ENCODE measurements around the gene TJP3. TPM values are rescaled to one million over a fixed set of nuclear protein-coding genes. Genes with fewer than 3 reads are reported as not detected.

TJP3 gene
- total RNA-seq, 1 donor from 2014 or later = not detected

- intact Hi-C loops (cut with micrococcal nuclease) = no loop called here
- DNase-seq = no peak
- Mint-ChIP-seq H3K4me1 (no peaks in the 10 kb centered on the region), H3K27me3 (no peaks in the 10 kb centered on the region), H3K36me3 (ENCODE audit: low read depth) (peaks cover 2% of the 10 kb centered on the region), H3K4me3 (no peak overlapping the region), H3K27ac (no peak overlapping the region), H3K9me3 (no peaks in the 10 kb centered on the region)
These were observed 65.8 kb downstream of the TJP3 start for GRCh38 chr19:3773814-3774515.

- H3K4me3 Mint-ChIP-seq = no peak overlapping the region
- no peaks in the 10 kb centered on the region for H3K4me1 Mint-ChIP-seq
- intact Hi-C loops (cut with micrococcal nuclease) = no loop called here
- no peaks in the 10 kb centered on the region for H3K27me3 Mint-ChIP-seq
- DNase-seq = no peak
- no peaks in the 10 kb centered on the region for H3K9me3 Mint-ChIP-seq
- H3K27ac Mint-ChIP-seq = no peak overlapping the region
- peaks cover 2% of the 10 kb centered on the region for H3K36me3 Mint-ChIP-seq (ENCODE audit: low read depth)
These were observed 66.6 kb downstream of the TJP3 start for GRCh38 chr19:3774621-3775373.

DNA sequence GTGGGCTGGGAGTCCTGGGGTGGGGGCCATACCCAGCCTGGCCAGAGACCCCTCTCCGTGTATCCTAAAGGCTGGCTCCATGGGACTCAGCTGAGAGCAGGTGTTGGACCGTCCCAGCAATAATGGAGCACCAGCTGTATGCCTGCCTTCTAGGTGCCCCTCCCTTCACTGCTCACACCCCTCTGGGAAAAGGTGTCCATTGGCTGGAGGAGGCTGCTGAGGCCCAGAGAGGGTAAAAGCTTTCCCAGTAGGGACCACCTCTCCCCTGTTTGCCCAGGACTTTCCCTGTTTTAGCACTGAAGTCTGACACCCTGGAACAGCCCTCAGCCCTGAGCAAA, 67.2 kb downstream of the TJP3 start:
- Mint-ChIP-seq H3K4me3 (no peak overlapping the region), H3K27me3 (no peaks in the 10 kb centered on the region), H3K9me3 (no peaks in the 10 kb centered on the region), H3K27ac (no peak overlapping the region), H3K4me1 (no peaks in the 10 kb centered on the region), H3K36me3 (ENCODE audit: low read depth) (peaks cover 2% of the 10 kb centered on the region)
- intact Hi-C loops (cut with micrococcal nuclease) = no loop called here
- DNase-seq = no peak

- no peaks in the 10 kb centered on the region for H3K4me1 Mint-ChIP-seq
- H3K27me3 Mint-ChIP-seq = no peaks in the 10 kb centered on the region
- no peaks in the 10 kb centered on the region for H3K9me3 Mint-ChIP-seq
- intact Hi-C loops (cut with micrococcal nuclease) = no loop called here
- H3K27ac Mint-ChIP-seq = no peak overlapping the region
- H3K4me3 Mint-ChIP-seq = no peak overlapping the region
- H3K36me3 Mint-ChIP-seq (ENCODE audit: low read depth) = peaks cover 3% of the 10 kb centered on the region
- no peak for DNase-seq
These were observed 67.6 kb downstream of the TJP3 start for GRCh38 chr19:3775831-3776230.

GRCh38 chr19:3776479-3777040, 68.4 kb downstream of the TJP3 start:
- intact Hi-C loops (cut with micrococcal nuclease) = no loop called here
- H3K36me3 Mint-ChIP-seq (ENCODE audit: low read depth) = peaks cover 10% of the 10 kb centered on the region
- no peaks in the 10 kb centered on the region for H3K27me3 Mint-ChIP-seq
- no peak overlapping the region for H3K4me3 Mint-ChIP-seq
- peaks cover 3% of the 10 kb centered on the region for H3K9me3 Mint-ChIP-seq
- DNase-seq = no peak
- H3K4me1 Mint-ChIP-seq = no peaks in the 10 kb centered on the region
- no peak overlapping the region for H3K27ac Mint-ChIP-seq

DNA sequence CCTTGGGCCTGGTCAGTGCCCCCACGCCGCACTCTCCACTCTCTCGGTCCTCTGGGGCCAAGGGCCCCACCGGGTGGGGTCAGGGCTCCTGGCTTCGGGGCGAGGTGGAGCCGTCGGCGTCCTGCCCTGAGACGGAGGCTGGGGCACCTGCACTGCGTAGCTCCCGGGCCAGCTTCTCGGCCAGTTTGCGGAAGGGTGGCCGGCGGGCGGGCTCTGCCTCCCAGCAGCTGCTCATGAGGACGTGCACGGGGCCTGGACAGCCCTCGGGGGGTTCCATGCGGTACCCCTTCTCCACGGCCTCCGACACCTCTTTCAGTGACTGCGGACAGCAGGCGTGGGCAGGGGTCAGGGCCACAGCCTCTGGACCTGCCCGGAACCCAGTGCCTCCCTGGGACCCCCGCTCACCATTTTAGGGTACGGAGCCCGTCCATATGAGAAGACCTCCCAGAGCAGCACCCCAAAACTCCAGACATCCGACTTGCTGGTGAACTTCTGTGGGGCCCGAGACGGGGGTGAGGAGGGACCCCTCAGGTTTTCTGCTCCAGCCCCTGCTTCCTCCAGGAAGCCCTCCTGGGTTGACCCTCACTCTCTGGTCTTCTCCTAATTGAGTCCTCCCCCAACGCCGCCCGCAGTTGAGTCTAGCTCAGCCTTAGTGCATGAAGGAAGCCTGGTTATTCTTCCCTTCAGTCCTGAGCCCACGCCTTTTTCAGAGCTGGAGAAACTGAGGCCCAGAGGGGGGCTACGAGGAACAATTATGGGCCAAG, 70.1 kb downstream of the TJP3 start:
- no peaks in the 10 kb centered on the region for H3K27me3 Mint-ChIP-seq
- H3K27ac Mint-ChIP-seq = no peak overlapping the region
- DNase-seq = no peak
- intact Hi-C loops (cut with micrococcal nuclease) = no loop called here
- H3K36me3 Mint-ChIP-seq (ENCODE audit: low read depth) = peaks cover 23% of the 10 kb centered on the region
- peaks cover 12% of the 10 kb centered on the region for H3K9me3 Mint-ChIP-seq
- no peaks in the 10 kb centered on the region for H3K4me1 Mint-ChIP-seq
- H3K4me3 Mint-ChIP-seq = no peak overlapping the region

GRCh38 chr19:3778899-3779723, 70.9 kb downstream of the TJP3 start:
- intact Hi-C loops (cut with micrococcal nuclease) = no loop called here
- peaks cover 26% of the 10 kb centered on the region for H3K36me3 Mint-ChIP-seq (ENCODE audit: low read depth)
- DNase-seq = no peak
- H3K27ac Mint-ChIP-seq = no peak overlapping the region
- H3K9me3 Mint-ChIP-seq = peaks cover 12% of the 10 kb centered on the region
- H3K27me3 Mint-ChIP-seq = no peaks in the 10 kb centered on the region
- H3K4me1 Mint-ChIP-seq = no peaks in the 10 kb centered on the region
- no peak overlapping the region for H3K4me3 Mint-ChIP-seq

DNA sequence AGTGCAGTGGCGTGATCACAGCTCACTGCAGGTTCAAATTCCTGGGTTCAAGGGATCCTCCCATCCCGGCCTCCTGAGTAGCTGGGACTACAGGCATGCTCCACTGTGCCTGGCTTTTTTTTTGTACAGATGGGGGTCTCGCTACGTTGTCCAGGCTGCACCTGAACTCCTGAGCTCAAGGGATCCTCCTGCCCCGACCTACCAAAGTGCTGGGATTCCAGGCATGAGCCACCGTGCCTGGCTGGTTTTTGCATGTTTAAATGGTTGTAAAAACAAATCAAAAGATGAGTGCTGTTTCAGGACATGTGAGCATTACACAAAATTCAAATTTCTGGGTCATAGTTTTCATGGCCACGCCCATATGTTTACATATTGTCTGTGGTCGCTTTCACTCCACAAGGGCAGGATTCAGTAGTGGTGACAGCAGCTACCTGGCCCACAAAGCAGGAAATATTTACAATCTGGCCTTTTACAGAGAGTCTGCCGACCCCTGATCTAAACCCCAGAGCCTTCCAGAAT, 72.7 kb downstream of the TJP3 start:
- Mint-ChIP-seq H3K27ac (no peak overlapping the region), H3K4me1 (peaks cover 3% of the 10 kb centered on the region), H3K4me3 (no peak overlapping the region), H3K9me3 (peaks cover 12% of the 10 kb centered on the region), H3K36me3 (ENCODE audit: low read depth) (peaks cover 29% of the 10 kb centered on the region), H3K27me3 (peaks cover 2% of the 10 kb centered on the region)
- DNase-seq = no peak
- intact Hi-C loops (cut with micrococcal nuclease) = no loop called here

DNA sequence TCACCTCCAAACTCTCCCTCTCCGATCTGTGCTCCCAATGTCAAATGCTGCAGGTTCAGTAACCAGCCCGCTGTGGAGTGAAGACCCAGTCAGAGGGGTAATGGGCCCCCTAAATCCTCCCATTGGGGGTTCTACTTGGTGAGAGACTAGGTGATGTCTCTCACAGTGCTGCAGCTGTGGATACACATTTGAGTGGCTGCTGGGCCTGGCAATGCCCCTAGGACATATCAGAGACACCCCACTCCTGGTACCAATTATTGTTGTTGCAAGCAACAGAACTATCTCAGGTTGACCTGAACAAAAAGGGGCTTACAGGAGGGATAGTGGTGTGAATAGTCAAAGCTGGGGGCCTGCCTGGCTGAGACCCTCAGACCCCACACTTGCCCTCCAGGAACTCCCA, 73.4 kb downstream of the TJP3 start:
- no peak overlapping the region for H3K27ac Mint-ChIP-seq
- no peak overlapping the region for H3K4me3 Mint-ChIP-seq
- H3K9me3 Mint-ChIP-seq = peaks cover 12% of the 10 kb centered on the region
- intact Hi-C loops (cut with micrococcal nuclease) = no loop called here
- H3K4me1 Mint-ChIP-seq = peaks cover 3% of the 10 kb centered on the region
- H3K36me3 Mint-ChIP-seq (ENCODE audit: low read depth) = peaks cover 28% of the 10 kb centered on the region
- peaks cover 3% of the 10 kb centered on the region for H3K27me3 Mint-ChIP-seq
- DNase-seq = no peak

DNA sequence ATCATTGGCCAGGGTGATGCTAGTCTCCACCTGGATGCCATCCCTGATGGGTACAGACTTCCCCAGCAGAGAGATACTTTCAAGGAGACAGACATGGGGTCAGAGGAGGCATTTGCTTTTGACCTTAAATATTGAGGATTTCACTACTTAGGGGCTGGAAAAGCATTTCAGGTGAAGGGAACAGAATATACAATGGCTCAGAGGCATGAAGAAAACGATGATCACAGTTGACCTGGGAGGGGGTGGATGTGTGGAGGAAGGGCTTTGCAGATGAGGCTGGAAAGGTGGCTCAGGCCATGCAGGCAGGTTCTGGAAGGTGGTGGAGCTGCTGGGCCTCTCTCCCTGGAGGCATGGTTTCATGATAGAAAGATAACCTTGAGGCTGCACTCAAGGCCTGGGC, 74.1 kb downstream of the TJP3 start:
- H3K27ac Mint-ChIP-seq = no peak overlapping the region
- no peak overlapping the region for H3K4me3 Mint-ChIP-seq
- DNase-seq = no peak
- intact Hi-C loops (cut with micrococcal nuclease) = no loop called here
- H3K9me3 Mint-ChIP-seq = peaks cover 12% of the 10 kb centered on the region
- H3K36me3 Mint-ChIP-seq (ENCODE audit: low read depth) = peaks cover 28% of the 10 kb centered on the region
- H3K4me1 Mint-ChIP-seq = peaks cover 3% of the 10 kb centered on the region
- peaks cover 7% of the 10 kb centered on the region for H3K27me3 Mint-ChIP-seq

- H3K9me3 Mint-ChIP-seq = peaks cover 12% of the 10 kb centered on the region
- H3K27me3 Mint-ChIP-seq = peaks cover 7% of the 10 kb centered on the region
- peaks cover 3% of the 10 kb centered on the region for H3K4me1 Mint-ChIP-seq
- H3K4me3 Mint-ChIP-seq = no peak overlapping the region
- intact Hi-C loops (cut with micrococcal nuclease) = no loop called here
- no peak for DNase-seq
- H3K27ac Mint-ChIP-seq = no peak overlapping the region
- H3K36me3 Mint-ChIP-seq (ENCODE audit: low read depth) = peaks cover 28% of the 10 kb centered on the region
These were observed 74.7 kb downstream of the TJP3 start for GRCh38 chr19:3782903-3783302.

DNA sequence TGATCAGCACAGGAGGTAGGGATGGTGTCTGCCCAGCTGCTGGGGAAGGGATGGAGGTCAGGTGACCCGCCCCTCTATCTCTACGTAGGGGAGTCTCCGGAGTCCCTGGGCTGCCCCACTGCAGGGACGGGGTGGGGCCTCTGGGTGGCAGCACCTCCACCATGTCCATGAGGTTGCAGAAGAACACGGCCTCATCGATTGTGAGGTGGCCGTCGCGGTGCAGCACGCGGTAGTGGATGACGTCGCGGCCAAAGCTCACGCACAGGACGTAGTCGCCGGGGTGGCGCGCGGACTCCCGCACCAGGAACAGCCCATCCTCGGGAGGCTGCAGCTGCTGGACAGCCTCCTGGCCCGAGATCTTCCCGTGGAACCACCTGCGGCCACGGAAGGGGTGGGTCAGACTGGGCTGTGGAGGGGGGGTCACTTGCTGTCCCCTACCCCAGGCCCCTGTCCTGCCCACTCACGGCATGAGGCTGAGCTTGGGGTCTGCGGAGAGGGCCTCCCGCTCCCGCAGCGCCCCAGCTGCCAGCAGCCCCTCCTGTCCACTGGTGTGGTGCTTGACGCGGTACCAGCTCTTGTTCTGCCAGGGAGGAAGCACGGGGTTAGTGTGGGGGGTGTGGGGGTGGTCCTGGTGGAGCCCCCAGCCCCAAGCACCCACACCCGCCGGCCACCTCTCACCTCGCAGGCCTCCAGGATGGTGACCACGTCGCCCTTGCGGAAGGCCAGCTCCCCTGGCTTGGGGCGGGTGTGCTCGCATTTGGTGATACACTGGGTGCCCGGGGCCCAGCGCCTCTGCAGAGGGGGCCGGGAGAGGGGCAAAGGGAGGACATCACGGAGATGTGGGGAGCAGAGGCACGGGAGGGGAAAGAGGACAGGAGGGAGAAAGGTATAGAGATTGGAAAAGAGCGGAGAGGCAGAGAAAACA, 75.7 kb downstream of the TJP3 start:
- Mint-ChIP-seq H3K27me3 (peaks cover 7% of the 10 kb centered on the region), H3K9me3 (peaks cover 12% of the 10 kb centered on the region), H3K27ac (no peak overlapping the region), H3K36me3 (ENCODE audit: low read depth) (peaks cover 28% of the 10 kb centered on the region), H3K4me1 (peaks cover 4% of the 10 kb centered on the region), H3K4me3 (peak overlapping the region; percentile 84)
- intact Hi-C loops (cut with micrococcal nuclease) = loop anchor here (2.0 kb wide), 1 partner anchor 35 kb away; no protein-coding TSS in a partner anchor
- peak; percentile 70 for DNase-seq

All from activated CD4-positive, alpha-beta T cell treated with anti-CD3 and anti-CD28 coated beads, Interleukin-2, amount 10 ng/mL, durations not matched to agents 24 days and 14 days (primary cell).